Esophagus squamous epithelium (tissue), 4 donors: ENCODE results near the gene SEPTIN5.

ENCODE experiments used
- POLR2A ChIP-seq, 4 donors: fragments of 450-650 bp; IDR thresholded peaks; one replicate each; pipeline ENCODE4 v1.6.1; 2017; ENCODE audit warnings: antibody characterized with exemption in 4 of 4, mild to moderate bottlenecking in 4 of 4, moderate library complexity in 3 of 4
- TF ChIP-seq, protein P1 (sequence below), 6 experiments: fragments of 450-650 bp in 4 of 6; fragments of 200-600 bp in 2 of 6; sonication (generic) in 2 of 6; IDR thresholded peaks; one replicate each; pipeline ENCODE4 v1.5.1; 2016 to 2019; ENCODE audit warnings: antibody characterized with exemption in 6 of 6, mild to moderate bottlenecking in 4 of 6, moderate library complexity in 4 of 6

DNA sequence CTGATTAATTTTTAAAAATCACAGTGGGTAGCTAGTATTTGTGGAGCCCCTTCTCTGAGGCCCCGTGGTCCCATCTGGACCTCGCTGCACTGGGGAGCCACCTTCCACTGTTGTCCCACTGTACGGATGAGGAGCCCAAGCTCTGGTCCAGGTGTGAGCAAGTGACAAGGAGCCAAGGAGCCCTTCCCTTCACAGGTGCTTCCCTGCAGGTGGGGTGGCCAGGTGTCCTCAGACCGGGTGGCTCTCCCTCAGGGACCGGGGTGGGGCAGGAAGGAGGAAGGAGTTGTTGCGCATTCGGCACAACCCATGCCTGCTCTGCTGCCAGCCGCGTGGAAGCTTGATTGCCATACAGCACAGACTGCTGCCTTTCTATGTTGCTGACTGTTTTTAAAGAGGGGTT is 10.4 kb upstream of the SEPTIN5 start:
- TF ChIP-seq, protein P1, sequence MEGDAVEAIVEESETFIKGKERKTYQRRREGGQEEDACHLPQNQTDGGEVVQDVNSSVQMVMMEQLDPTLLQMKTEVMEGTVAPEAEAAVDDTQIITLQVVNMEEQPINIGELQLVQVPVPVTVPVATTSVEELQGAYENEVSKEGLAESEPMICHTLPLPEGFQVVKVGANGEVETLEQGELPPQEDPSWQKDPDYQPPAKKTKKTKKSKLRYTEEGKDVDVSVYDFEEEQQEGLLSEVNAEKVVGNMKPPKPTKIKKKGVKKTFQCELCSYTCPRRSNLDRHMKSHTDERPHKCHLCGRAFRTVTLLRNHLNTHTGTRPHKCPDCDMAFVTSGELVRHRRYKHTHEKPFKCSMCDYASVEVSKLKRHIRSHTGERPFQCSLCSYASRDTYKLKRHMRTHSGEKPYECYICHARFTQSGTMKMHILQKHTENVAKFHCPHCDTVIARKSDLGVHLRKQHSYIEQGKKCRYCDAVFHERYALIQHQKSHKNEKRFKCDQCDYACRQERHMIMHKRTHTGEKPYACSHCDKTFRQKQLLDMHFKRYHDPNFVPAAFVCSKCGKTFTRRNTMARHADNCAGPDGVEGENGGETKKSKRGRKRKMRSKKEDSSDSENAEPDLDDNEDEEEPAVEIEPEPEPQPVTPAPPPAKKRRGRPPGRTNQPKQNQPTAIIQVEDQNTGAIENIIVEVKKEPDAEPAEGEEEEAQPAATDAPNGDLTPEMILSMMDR (IDR thresholded peaks at IDR 0.05), result no peak
- no peak for TF ChIP-seq POLR2A (IDR thresholded peaks at IDR 0.05)
